Right renal cortex interstitium (tissue), 3 donors: ENCODE data around the gene UGT1A4. TPM values are rescaled to one million over a fixed set of nuclear protein-coding genes. Genes with fewer than 3 reads are reported as not detected.

Source experiments
- DNase-seq, 3 donors: peaks; one replicate each; pipeline ENCODE4 v3.0.0-alpha.2; 2013; ENCODE audit warnings: low read depth in 3 of 3, low spot score in 2 of 3
- polyA plus RNA-seq, 3 donors: library from polyadenylated mRNA; unstranded; fragments of 120-200 nt; gene quantifications; one replicate each; pipeline ENCODE4 v1.2.1, GENCODE V29; 2013; ENCODE audit not compliant: insufficient read length in 3 of 3

UGT1A4 gene
- polyA plus RNA-seq, 3 donors = not detected

GRCh38 chr2:233807966-233808935 lies 89.7 kb downstream of the UGT1A4 start:
- no peak for DNase-seq

GRCh38 chr2:233810385-233810784 lies 91.8 kb downstream of the UGT1A4 start:
- DNase-seq = no peak

DNA sequence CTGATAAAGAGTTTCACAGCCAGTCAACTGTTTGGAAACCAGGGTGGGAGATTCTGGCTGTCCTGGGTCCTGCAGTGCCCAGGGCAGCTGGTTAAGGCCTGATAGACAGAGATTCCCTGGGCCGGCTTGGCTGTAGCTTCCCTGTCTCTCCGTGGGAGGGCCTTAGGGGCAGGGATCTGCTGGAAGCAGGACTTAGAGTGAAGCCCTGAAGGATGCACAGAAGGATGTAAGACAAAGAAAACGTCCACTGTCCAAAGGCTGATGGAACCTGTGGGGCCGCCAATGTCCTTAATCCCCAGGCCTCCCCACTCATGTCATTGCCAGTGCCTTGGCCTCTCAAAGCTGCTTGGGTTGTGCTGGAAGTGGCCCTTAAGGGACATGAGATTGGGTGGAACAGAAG lies 92.6 kb downstream of the UGT1A4 start:
- DNase-seq = no peak

DNA sequence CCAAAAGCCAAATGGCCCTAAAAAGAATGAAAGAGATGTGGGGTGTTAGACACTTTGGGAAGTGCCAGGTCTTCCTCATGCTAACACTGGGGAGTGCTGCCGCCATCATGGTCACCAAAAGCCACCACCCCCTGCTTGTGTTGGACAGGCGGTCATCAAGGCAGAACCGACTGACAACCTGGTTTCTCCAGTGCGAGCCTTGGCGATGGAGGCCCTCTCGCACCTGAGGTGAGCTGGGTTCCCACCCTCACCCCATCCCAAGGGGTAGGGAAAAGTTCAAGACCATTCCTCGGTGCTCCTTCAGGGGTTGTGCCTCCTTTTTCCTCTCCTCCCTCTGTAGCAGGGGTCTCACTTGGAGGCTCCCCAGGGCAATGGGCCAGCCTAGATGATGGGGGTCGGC lies 93.2 kb downstream of the UGT1A4 start:
- DNase-seq = no peak

- DNase-seq = peak; percentile 17 to 38 (median 20)
These were observed 94.9 kb downstream of the UGT1A4 start for GRCh38 chr2:233813236-233814055.

DNA sequence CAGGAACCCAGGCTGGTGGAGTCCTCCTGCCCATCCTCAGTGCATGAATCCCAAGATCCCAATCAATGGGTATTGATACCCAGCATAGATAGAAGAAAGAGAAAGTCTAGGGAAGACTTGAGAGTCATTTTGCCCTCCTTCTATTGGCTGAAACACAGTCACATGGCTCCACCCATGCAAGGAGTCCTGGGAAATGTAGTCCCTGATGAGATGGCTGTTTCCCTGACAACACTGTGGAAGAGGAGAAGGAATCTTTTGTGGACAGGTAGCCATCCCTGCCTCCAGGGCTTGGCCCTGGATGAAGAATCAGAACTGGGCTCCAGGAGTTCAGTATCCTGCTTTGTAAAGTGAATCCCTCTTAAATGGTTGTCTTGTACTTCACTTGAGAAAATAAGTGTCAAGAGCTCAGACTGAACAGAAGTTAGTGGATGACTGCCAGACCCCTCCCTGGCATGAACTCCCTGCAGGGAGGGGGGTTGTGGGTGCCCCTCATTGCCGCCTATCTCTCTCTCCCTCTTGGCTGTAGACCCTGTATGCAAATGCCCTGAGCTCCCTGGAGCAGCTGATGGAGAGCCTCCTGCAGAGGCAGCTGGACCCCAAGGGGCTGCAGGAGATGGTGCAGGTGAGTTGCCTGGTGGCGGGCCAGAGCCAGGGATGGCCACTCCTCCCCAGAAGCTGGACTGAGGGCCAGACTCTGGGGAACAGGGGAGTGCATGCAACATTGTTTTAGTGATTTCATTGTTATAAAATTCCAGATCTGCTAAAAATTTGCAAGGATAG lies 95.7 kb downstream of the UGT1A4 start:
- DNase-seq = peak in 1 of 3 donors; percentile 7

- no peak for DNase-seq
These were observed 97.3 kb downstream of the UGT1A4 start for GRCh38 chr2:233815861-233816260.

- no peak for DNase-seq
These were observed 97.8 kb downstream of the UGT1A4 start for GRCh38 chr2:233816334-233816733.

- DNase-seq = no peak
These were observed 98.2 kb downstream of the UGT1A4 start for GRCh38 chr2:233816771-233817170.

- no peak for DNase-seq
These were observed 98.9 kb downstream of the UGT1A4 start for GRCh38 chr2:233817361-233817911.

DNA sequence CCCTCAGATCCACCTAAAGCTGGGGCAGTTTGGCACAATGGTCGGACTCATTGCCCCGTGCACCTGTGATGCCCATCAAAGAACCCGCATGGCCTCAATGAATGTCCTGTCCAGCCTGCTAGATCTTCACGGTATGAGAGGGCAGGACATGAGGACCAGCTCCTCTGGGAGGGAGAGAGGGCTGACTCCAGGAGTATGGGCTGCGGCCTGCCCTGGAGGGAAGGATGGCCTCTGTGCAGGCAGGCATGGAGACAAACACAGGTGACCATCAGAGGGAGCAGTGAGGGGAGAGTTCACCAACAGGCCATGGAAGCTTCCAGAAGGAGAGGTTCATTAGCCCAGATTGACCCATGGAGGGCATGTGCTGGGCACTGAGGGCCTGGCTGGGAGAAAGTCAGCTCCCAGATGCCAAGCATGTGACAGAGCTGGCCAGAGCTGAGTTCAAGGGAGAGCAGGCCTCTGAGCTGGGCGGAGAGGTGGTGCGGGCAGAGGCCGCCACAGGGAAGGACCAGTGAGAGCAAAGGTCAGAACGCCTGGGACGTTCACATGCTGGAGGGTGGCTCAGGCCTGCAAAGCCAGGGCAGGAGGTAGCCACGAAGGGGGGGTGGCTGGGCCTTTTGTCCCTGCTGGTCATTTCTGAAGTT lies 99.6 kb downstream of the UGT1A4 start:
- no peak for DNase-seq

DNA sequence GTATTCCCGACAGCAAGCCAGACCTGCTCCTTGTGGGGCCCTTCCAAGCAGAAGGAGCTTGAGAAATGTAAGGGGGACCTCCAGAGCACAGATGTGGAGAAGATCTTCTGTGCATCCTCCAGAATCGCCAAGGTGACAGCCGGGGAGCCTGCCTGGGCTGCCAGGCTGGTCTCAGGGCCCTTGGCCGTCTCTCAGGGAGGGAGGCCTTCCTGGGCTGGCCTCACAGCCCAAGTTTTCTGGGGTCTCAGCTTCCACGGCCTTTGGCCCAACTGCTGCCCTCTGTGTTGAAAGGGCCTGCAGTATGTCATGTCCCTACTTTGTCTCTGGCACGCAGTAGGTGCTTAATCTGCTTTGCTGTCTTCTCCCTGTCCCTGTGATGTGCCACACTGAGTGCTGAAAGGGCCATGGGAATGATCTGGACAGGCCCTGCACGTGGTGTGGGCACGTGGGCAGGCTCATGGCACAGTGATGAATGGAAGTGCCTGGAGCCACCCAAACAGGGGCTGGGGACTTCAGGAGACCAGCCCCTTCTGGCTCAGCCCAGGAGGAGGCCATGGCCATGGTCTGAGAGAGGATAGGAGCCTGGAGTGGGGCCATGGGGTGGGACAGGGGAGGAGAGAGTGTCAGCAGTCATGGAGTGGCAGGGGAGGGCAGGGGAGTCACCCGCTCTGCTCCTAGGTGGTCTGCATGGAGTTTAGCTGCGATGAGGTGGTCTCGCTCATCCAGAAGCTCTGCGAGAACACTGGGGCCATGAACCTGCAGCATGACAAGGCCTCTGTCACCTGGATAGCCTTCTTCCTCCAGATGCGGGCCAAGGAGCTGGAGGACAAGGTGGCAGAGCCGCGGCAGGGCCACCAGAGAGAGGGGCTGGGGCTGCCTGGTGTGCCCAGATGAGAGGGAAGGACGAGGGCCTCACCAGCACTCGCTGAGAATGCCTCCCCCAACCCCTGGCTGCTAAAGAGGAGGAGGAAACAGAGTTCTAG lies 100.4 kb downstream of the UGT1A4 start:
- DNase-seq = no peak

- DNase-seq = no peak
These were observed 101.6 kb downstream of the UGT1A4 start for GRCh38 chr2:233819884-233820773.

- no peak for DNase-seq
These were observed 102.2 kb downstream of the UGT1A4 start for GRCh38 chr2:233820774-233821105.

DNA sequence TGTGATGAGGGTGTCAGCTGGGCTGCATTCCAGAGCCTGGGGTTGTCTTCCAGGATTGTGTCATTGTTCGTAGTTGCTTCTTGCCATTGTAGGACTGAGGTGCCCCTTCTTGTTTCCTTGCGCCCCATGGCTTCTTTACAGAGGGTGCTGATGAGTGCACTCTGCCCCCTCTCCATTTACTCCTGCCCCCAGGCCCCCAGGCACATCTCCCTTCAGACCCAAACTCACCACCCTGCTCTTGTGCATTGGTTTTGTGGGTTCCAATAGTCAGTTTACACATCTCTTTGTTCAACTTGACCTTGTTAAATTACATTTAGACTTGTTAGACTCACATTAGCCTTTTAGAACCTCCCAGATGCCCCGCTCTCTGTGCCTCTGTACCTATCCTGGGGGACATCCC lies 102.7 kb downstream of the UGT1A4 start:
- no peak for DNase-seq

GRCh38 chr2:233821709-233822100 lies 103.2 kb downstream of the UGT1A4 start:
- DNase-seq = no peak

DNA sequence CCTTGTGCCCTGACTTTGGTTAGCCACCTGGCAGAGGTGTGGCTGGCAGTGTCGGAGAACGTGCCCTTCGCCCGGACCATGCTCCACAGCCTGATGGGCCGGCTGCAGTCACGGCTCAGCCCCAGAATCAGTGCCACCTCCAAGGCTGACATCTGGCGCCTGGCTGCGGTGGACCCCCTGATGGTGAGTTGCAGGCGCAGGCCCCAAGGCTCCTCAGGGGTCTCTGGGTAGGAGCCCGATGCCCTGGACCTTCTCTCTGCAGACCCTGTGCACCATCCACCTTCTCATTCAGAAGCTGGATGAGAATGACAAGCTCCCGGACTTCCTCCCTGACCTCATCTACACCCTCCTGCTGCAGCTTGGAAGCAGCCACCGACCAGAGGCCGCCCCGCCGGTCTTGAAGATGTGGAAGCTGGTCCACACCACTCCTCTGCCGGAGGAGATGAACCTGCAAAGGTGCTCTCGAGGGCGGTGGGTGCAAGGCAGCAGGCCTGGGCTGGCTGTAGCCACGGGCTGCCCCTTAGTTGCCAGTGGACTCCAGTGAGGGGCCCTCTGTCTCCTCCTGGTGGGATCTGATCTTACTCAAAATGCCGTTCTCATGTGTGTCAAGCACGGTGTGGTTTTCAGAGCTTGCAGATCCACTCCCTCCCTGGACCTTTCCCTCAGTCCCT lies 103.7 kb downstream of the UGT1A4 start:
- DNase-seq = no peak
